ENCODE measurements around the gene BHLHE40. TPM values are rescaled to one million over a fixed set of nuclear protein-coding genes. Genes with fewer than 3 reads are reported as not detected.

Gene BHLHE40
- polyA plus RNA-seq, 2 of the 4 experiments (the other 2 are of a cell fraction), result 102 to 160 TPM

GRCh38 chr3:4950351-4950784 lies 28.9 kb upstream of the BHLHE40 start:
- Histone ChIP-seq H3K9me3 (no peaks in the 10 kb centered on the region), H3K4me2 (peak overlapping the region; percentile 82), H3K4me3 (no peak overlapping the region), H3K27ac (peak overlapping the region; percentile 63 to 70), H3K4me1 (peaks cover 34% of the 10 kb centered on the region)
- ATAC-seq (peak; percentile 15 to 60; a peak in 3 of 6 replicates), FAIRE-seq (no peak), DNase-seq (ENCODE audit: low read depth in 1 of 2, low spot score in 1 of 2) (no peak)
- POLR2A ChIA-PET, result interaction anchor here (0.6 to 1.0 kb wide), 2 partner anchors 29 to 81 kb away, joined by 3 to 4 read pairs; partner anchors contain the start of gene BHLHE40
- TF ChIP-seq CHD4 (IDR thresholded peaks at IDR 0.05; ENCODE audit: borderline replicate concordance) (0 out of 2 replicates have a peak, but pooled peaks have one; percentile 54), POLR2AphosphoS2 (conservative IDR thresholded peaks at IDR 0.05; ENCODE audit: low read length) (no peak)
- CTCF ChIA-PET, result interaction anchor here (1.1 kb wide), 1 partner anchor 239 kb away, joined by 3 read pairs; no protein-coding TSS in a partner anchor
- WGBS (ENCODE audit: missing lambda C conversion rate), result 87% methylated on average over 4 of the region's 4 CpGs

- H3K9me3 ChIP-seq, result no peaks in the 10 kb centered on the region
- H3K4me3 ChIP-seq, result peak overlapping the region; percentile 30; the same call in 2 of the 3 replicates
- WGBS (ENCODE audit: missing lambda C conversion rate), result 6% methylated on average over 8 of the region's 8 CpGs
- ChIA-PET POLR2A (interaction anchor here (0.6 to 1.0 kb wide), 2 partner anchors 28 to 81 kb away, joined by 3 to 4 read pairs; partner anchors contain the start of gene BHLHE40), CTCF (interaction anchor here (0.7 to 1.1 kb wide), 3 partner anchors 192 to 240 kb away, joined by 3 read pairs; no protein-coding TSS in a partner anchor)
- FAIRE-seq, result no peak
- TF ChIP-seq FOSB (CRISPR knock-in tag; IDR thresholded peaks at IDR 0.05) (no peak), JUNB (IDR thresholded peaks at IDR 0.05) (peak; percentile 18; the same call in 1 of the 2 replicates), FOSL2 (IDR thresholded peaks at IDR 0.05) (no peak), FOSL2 (CRISPR knock-in tag; IDR thresholded peaks at IDR 0.05) (peak; percentile 48), RAD21 (conservative IDR thresholded peaks at IDR 0.05 in 1 of 2, IDR thresholded peaks at IDR 0.05 in 1 of 2) (no peak)
- peaks cover 34% of the 10 kb centered on the region for H3K4me1 ChIP-seq
- peak overlapping the region; percentile 82 for H3K4me2 ChIP-seq
- H3K27ac ChIP-seq, result peak overlapping the region; percentile 63 to 70
- DNase-seq (ENCODE audit: low read depth in 1 of 2, low spot score in 1 of 2), result peak; percentile 57 to 80
- peak; percentile 75 to 88 for ATAC-seq
Observed at GRCh38 chr3:4950948-4951347, 28.3 kb upstream of the BHLHE40 start.

GRCh38 chr3:4953119-4953518 lies 26.1 kb upstream of the BHLHE40 start:
- no peak for ATAC-seq
- Histone ChIP-seq H3K4me1 (peaks cover 34% of the 10 kb centered on the region), H3K9me3 (peaks cover 5% of the 10 kb centered on the region; the same call in 2 of the 3 replicates), H3K27ac (no peak overlapping the region; a peak in 1 of 6 replicates), H3K4me3 (no peak overlapping the region), H3K4me2 (no peak overlapping the region)
- no peak for FAIRE-seq
- TF ChIP-seq PHF8 (IDR thresholded peaks at IDR 0.05; ENCODE audit: borderline replicate concordance, low read depth), result no peak
- no peak for TF ChIP-seq MAX (IDR thresholded peaks at IDR 0.05)
- no peak for TF ChIP-seq SREBF2 (IDR thresholded peaks at IDR 0.05)
- no peak for TF ChIP-seq POLR2AphosphoS2 (conservative IDR thresholded peaks at IDR 0.05; ENCODE audit: low read length)
- TF ChIP-seq TP53 (CRISPR knock-in tag; IDR thresholded peaks at IDR 0.05), result no peak
- no peak for TF ChIP-seq HES2 (IDR thresholded peaks at IDR 0.05)
- no peak for TF ChIP-seq NFE2L2 (conservative IDR thresholded peaks at IDR 0.05; ENCODE audit: low read length)
- POLR2A ChIA-PET, result no interaction called here
- 55% methylated on average over 2 of the region's 2 CpGs for WGBS (ENCODE audit: missing lambda C conversion rate)
- CTCF ChIA-PET, result interaction anchor here (2.0 kb wide), 1 partner anchor 230 kb away, joined by 4 read pairs; no protein-coding TSS in a partner anchor
- no peak for DNase-seq (ENCODE audit: low read depth in 1 of 2, low spot score in 1 of 2)

GRCh38 chr3:4954256-4955000 lies 24.8 kb upstream of the BHLHE40 start:
- ChIA-PET POLR2A (interaction anchor here (0.6 kb wide), 1 partner anchor 69 kb away, joined by 5 read pairs; no protein-coding TSS in a partner anchor), CTCF (interaction anchor here (0.8 to 2.2 kb wide), 8 partner anchors 11 to 243 kb away, joined by 4 to 6 read pairs (median 5); no protein-coding TSS in a partner anchor)
- 75% methylated on average over 6 of the region's 6 CpGs for WGBS (ENCODE audit: missing lambda C conversion rate)
- Histone ChIP-seq H3K27ac (no peak overlapping the region; a peak in 1 of 6 replicates), H3K4me3 (no peak overlapping the region), H3K9me3 (peaks cover 17% of the 10 kb centered on the region), H3K4me1 (peaks cover 21% of the 10 kb centered on the region), H3K4me2 (no peak overlapping the region)
- ATAC-seq (no peak), FAIRE-seq (no peak), DNase-seq (ENCODE audit: low read depth in 1 of 2, low spot score in 1 of 2) (no peak)
- TF ChIP-seq TP53 (CRISPR knock-in tag; IDR thresholded peaks at IDR 0.05), result no peak
- TF ChIP-seq CBX8 (IDR thresholded peaks at IDR 0.05), result no peak
- TF ChIP-seq KDM5A (IDR thresholded peaks at IDR 0.05), result no peak
- TF ChIP-seq RARB (CRISPR knock-in tag; IDR thresholded peaks at IDR 0.05), result no peak
- no peak for TF ChIP-seq HMGXB4 (CRISPR knock-in tag; IDR thresholded peaks at IDR 0.05; ENCODE audit: borderline replicate concordance)
- TF ChIP-seq ZNF302 (CRISPR knock-in tag; IDR thresholded peaks at IDR 0.05), result no peak
- TF ChIP-seq ZFP36 (IDR thresholded peaks at IDR 0.05; ENCODE audit: borderline replicate concordance, partially characterized antibody), result no peak
- TF ChIP-seq CBX2 (IDR thresholded peaks at IDR 0.05; ENCODE audit: borderline replicate concordance, low read depth), result no peak
- no peak for TF ChIP-seq REST (IDR thresholded peaks at IDR 0.05)
- TF ChIP-seq HDAC2 (IDR thresholded peaks at IDR 0.05), result no peak
- no peak for TF ChIP-seq ZSCAN20 (CRISPR knock-in tag; IDR thresholded peaks at IDR 0.05)
- TF ChIP-seq EHF (CRISPR knock-in tag; IDR thresholded peaks at IDR 0.05), result no peak
